ENCODE results near the gene OTUD7B.

GRCh38 chr1:150049926-150050325, 39.4 kb upstream of the OTUD7B start:
- TF ChIP-seq RFX5 (IDR thresholded peaks at IDR 0.05; ENCODE audit: low read depth, low read length) = no peak
- TF ChIP-seq ESRRA (IDR thresholded peaks at IDR 0.05; ENCODE audit: borderline replicate concordance, low read depth) = no peak
- TF ChIP-seq ZNF589 (CRISPR knock-in tag; IDR thresholded peaks at IDR 0.05; ENCODE audit: low read depth) = no peak
- TF ChIP-seq SREBF2 (CRISPR knock-in tag; IDR thresholded peaks at IDR 0.05) = no peak
- no peak for TF ChIP-seq CTCF (IDR thresholded peaks at IDR 0.05 in 2 of 3, conservative IDR thresholded peaks at IDR 0.05 in 1 of 3; ENCODE audit: insufficient read depth in 2 of 3, low read depth in 1 of 3, low read length in 3 of 3)
- no peak for TF ChIP-seq SNIP1 (IDR thresholded peaks at IDR 0.05; ENCODE audit: low read depth)
- no peak for TF ChIP-seq HDGF (IDR thresholded peaks at IDR 0.05)
- TF ChIP-seq, protein P1, sequence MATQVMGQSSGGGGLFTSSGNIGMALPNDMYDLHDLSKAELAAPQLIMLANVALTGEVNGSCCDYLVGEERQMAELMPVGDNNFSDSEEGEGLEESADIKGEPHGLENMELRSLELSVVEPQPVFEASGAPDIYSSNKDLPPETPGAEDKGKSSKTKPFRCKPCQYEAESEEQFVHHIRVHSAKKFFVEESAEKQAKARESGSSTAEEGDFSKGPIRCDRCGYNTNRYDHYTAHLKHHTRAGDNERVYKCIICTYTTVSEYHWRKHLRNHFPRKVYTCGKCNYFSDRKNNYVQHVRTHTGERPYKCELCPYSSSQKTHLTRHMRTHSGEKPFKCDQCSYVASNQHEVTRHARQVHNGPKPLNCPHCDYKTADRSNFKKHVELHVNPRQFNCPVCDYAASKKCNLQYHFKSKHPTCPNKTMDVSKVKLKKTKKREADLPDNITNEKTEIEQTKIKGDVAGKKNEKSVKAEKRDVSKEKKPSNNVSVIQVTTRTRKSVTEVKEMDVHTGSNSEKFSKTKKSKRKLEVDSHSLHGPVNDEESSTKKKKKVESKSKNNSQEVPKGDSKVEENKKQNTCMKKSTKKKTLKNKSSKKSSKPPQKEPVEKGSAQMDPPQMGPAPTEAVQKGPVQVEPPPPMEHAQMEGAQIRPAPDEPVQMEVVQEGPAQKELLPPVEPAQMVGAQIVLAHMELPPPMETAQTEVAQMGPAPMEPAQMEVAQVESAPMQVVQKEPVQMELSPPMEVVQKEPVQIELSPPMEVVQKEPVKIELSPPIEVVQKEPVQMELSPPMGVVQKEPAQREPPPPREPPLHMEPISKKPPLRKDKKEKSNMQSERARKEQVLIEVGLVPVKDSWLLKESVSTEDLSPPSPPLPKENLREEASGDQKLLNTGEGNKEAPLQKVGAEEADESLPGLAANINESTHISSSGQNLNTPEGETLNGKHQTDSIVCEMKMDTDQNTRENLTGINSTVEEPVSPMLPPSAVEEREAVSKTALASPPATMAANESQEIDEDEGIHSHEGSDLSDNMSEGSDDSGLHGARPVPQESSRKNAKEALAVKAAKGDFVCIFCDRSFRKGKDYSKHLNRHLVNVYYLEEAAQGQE (IDR thresholded peaks at IDR 0.05; ENCODE audit: borderline replicate concordance) = no peak
- TF ChIP-seq, protein P1 (CRISPR knock-in tag; IDR thresholded peaks at IDR 0.05; ENCODE audit: low read depth) = no peak
- TF ChIP-seq NFIC (IDR thresholded peaks at IDR 0.05) = no peak

Data from K562 (cell line).